ENCODE measurements around the gene OSBPL6. TPM values are rescaled to one million over a fixed set of nuclear protein-coding genes. Genes with fewer than 3 reads are reported as not detected.
A peak's percentile ranks its signal among the peaks of the same experiment; 100 is the strongest.

The OSBPL6 gene
- total and polyA plus RNA-seq, 4 donors = 1.3 to 3.3 (median 2.2) TPM

DNA sequence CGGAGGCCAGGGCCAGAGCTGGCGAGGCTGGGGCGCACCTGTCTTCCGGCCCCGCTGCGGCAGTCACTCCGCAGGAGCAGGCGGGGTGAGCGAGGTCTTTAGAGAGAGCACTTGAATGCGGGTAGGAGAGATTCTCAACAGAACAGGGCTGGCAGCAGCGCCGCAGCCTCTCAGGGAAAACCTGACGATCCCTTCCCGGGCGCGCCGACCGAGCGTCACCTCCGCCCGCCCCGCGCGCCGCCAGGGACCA lies 256.1 kb downstream of the OSBPL6 start:
- Histone ChIP-seq H3K9me3 (ENCODE audit: control insufficient read depth in 4 of 4, low read length in 3 of 4) (no peaks in the 10 kb centered on the region), H3K36me3 (ENCODE audit: control insufficient read depth in 4 of 4, insufficient read depth in 3 of 4, low read depth in 1 of 4, low read length in 3 of 4) (peaks cover 0 to 17% (median 15%) of the 10 kb centered on the region in 4 donors), H3K9ac (ENCODE audit: low read depth in 1 of 2, low read length in 2 of 2) (peak overlapping the region; percentile 48 to 90), H3K4me3 (ENCODE audit: low read depth in 1 of 3, low read length in 3 of 3) (peak overlapping the region; percentile 70 to 90 (median 81)), H3K27me3 (ENCODE audit: control insufficient read depth in 4 of 4, insufficient read depth in 4 of 4, low read length in 3 of 4) (no peaks in the 10 kb centered on the region), H3K27ac (ENCODE audit: low read depth in 1 of 2, low read length in 2 of 2) (peak overlapping the region; percentile 99 to 100), H3K4me1 (ENCODE audit: control insufficient read depth in 4 of 4, insufficient read depth in 4 of 4, low read length in 3 of 4) (peaks cover 2 to 27% (median 20%) of the 10 kb centered on the region in 4 donors)
- TF ChIP-seq FOXA2 (IDR thresholded peaks at IDR 0.05) (no peak), GABPA (IDR thresholded peaks at IDR 0.05 in 1 of 2, conservative IDR thresholded peaks at IDR 0.05 in 1 of 2) (no peak), RAD21 (IDR thresholded peaks at IDR 0.05) (no peak), JUND (IDR thresholded peaks at IDR 0.05) (no peak), SP1 (IDR thresholded peaks at IDR 0.05) (no peak), FOXA1 (IDR thresholded peaks at IDR 0.05) (no peak), HNF4A (conservative IDR thresholded peaks at IDR 0.05) (no peak), ZBTB33 (IDR thresholded peaks at IDR 0.05) (no peak), EGR1 (IDR thresholded peaks at IDR 0.05; ENCODE audit: low read depth in 2 of 2) (no peak), TAF1 (conservative IDR thresholded peaks at IDR 0.05) (no peak), RXRA (IDR thresholded peaks at IDR 0.05) (no peak), NR2F2 (IDR thresholded peaks at IDR 0.05) (no peak), REST (IDR thresholded peaks at IDR 0.05) (no peak), ATF3 (IDR thresholded peaks at IDR 0.05) (no peak)
- TF ChIP-seq, protein P1, sequence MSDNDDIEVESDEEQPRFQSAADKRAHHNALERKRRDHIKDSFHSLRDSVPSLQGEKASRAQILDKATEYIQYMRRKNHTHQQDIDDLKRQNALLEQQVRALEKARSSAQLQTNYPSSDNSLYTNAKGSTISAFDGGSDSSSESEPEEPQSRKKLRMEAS (IDR thresholded peaks at IDR 0.05) = no peak
- TF ChIP-seq, protein P2, sequence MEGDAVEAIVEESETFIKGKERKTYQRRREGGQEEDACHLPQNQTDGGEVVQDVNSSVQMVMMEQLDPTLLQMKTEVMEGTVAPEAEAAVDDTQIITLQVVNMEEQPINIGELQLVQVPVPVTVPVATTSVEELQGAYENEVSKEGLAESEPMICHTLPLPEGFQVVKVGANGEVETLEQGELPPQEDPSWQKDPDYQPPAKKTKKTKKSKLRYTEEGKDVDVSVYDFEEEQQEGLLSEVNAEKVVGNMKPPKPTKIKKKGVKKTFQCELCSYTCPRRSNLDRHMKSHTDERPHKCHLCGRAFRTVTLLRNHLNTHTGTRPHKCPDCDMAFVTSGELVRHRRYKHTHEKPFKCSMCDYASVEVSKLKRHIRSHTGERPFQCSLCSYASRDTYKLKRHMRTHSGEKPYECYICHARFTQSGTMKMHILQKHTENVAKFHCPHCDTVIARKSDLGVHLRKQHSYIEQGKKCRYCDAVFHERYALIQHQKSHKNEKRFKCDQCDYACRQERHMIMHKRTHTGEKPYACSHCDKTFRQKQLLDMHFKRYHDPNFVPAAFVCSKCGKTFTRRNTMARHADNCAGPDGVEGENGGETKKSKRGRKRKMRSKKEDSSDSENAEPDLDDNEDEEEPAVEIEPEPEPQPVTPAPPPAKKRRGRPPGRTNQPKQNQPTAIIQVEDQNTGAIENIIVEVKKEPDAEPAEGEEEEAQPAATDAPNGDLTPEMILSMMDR (IDR thresholded peaks at IDR 0.05; ENCODE audit: low read depth, low read length, missing input control) = no peak
- DNase-seq (ENCODE audit: low spot score) = no peak
- under 1% methylated on average over 25 of the region's 25 CpGs for WGBS

All from liver (tissue), 9 donors.